ENCODE data around the gene RTN1.

DNA sequence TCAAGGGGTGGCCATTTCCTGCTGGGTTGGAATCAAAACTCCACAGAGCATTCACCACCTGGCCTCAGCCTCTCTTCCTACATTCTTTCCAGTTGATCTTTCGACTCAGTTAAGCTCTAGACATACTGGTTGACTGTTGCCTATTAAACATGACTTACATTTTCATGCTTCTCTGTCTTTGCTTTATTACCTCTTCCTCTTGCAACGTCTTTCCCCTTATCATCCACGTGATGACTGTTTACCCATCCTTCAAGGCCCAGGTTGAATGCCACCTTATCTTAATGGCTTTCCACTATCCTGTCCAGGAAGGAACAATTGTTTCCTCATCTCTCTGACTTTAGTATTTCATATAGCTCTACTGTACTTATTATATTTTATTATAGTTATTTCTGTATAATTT lies 269.5 kb downstream of the RTN1 start:
- TF ChIP-seq, protein P1, sequence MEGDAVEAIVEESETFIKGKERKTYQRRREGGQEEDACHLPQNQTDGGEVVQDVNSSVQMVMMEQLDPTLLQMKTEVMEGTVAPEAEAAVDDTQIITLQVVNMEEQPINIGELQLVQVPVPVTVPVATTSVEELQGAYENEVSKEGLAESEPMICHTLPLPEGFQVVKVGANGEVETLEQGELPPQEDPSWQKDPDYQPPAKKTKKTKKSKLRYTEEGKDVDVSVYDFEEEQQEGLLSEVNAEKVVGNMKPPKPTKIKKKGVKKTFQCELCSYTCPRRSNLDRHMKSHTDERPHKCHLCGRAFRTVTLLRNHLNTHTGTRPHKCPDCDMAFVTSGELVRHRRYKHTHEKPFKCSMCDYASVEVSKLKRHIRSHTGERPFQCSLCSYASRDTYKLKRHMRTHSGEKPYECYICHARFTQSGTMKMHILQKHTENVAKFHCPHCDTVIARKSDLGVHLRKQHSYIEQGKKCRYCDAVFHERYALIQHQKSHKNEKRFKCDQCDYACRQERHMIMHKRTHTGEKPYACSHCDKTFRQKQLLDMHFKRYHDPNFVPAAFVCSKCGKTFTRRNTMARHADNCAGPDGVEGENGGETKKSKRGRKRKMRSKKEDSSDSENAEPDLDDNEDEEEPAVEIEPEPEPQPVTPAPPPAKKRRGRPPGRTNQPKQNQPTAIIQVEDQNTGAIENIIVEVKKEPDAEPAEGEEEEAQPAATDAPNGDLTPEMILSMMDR (IDR thresholded peaks at IDR 0.05 in 4 of 5, conservative IDR thresholded peaks at IDR 0.05 in 1 of 5): no peak
- TF ChIP-seq POLR2A (IDR thresholded peaks at IDR 0.05): no peak

Data from gastrocnemius medialis (tissue), 4 donors.